Breast epithelium (tissue), 3 donors: ENCODE data around the gene PIM3.

Experiments used
- POLR2AphosphoS5 ChIP-seq, 3 donors: sonication (generic); formaldehyde crosslinking; IDR thresholded peaks; one replicate each; pipeline ENCODE4 v1.6.1; 2017; ENCODE audit warnings: antibody characterized with exemption in 3 of 3
- TF ChIP-seq, protein P1 (sequence below), 3 donors: fragments of 450-650 bp; IDR thresholded peaks; one replicate each; pipeline ENCODE4 v1.5.1; 2016 to 2017; ENCODE audit warnings: antibody characterized with exemption in 3 of 3, mild to moderate bottlenecking in 3 of 3, moderate library complexity in 3 of 3

DNA sequence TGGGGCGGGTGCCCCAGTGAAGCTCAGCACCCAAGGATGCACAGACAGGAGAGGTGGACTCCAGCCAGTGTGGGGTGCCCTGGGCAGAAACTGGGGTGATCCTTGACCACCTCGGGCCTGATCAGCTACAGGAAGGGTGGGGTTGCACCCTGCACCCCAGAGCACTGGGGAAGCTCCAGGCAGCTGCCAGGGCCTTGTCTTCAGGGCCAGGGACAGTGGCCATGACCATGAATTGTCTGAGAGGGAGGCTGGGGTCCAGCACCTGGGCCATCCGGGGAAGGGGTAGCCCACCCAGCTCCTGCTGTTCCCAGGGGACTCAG, 34.4 kb downstream of the PIM3 start:
- TF ChIP-seq, protein P1, sequence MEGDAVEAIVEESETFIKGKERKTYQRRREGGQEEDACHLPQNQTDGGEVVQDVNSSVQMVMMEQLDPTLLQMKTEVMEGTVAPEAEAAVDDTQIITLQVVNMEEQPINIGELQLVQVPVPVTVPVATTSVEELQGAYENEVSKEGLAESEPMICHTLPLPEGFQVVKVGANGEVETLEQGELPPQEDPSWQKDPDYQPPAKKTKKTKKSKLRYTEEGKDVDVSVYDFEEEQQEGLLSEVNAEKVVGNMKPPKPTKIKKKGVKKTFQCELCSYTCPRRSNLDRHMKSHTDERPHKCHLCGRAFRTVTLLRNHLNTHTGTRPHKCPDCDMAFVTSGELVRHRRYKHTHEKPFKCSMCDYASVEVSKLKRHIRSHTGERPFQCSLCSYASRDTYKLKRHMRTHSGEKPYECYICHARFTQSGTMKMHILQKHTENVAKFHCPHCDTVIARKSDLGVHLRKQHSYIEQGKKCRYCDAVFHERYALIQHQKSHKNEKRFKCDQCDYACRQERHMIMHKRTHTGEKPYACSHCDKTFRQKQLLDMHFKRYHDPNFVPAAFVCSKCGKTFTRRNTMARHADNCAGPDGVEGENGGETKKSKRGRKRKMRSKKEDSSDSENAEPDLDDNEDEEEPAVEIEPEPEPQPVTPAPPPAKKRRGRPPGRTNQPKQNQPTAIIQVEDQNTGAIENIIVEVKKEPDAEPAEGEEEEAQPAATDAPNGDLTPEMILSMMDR (IDR thresholded peaks at IDR 0.05), result no peak
- no peak for TF ChIP-seq POLR2AphosphoS5 (IDR thresholded peaks at IDR 0.05)
